Suppressor macrophage (primary cell): Measurements from ENCODE around the gene TMTC2.

ENCODE experiments used
- DNase-seq, 4 experiments: peaks; one replicate each; pipeline ENCODE4 v3.0.0-alpha.2; 2020 to 2022
- total RNA-seq, 17 experiments: gene quantifications; one replicate each; lab custom pipeline; 2026; ENCODE audit warnings: mixed read lengths in 6 of 17, inconsistent platforms in 3 of 17; lab: John Stamatoyannopoulos, UW

The TMTC2 gene
- total RNA-seq, result 2.9 to 17.7 (median 6.9) reads per million in 17 experiments

DNA sequence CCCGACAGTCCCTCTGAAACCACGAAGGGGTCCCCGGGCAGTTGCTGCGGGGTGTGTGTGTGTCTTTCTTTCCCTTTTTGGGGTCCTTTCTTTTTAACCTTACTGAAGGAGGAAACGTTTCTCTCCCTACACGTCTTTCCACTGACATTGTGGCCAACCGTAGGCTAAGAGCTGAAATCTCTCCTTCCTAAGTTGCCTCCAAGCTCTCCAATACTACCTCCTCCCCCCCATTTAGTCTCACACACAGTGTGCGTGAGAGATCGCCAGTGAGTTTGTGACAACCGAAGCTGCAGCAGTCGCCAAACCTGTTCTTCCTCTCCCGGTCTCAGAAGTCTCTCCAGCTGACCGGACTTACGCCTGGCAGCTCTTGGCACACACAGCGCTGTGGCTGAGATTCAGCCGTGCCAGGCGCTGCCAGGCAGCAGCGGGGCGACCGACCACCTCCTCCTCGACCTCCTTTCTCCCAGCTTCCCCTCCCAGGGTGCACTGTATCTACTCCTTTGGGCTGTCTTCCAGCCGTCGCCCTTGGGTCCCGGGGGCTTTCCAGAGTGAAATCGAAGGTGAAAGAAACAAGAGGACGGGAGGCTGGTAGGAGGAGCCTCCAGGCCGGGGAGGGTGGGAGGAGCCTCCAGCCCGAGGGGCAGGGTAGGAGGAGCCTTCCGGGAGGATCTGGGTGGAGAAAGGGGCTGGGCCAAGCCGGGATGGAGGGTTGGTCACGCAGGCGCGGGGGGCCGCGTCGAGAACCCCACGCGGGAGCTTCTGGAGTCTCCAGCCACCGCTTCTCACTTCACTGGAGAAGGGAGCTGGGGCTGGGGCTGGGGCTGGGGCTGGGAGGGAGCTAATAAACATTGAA, at the start of gene TMTC2:
Gene TMTC2 (plus strand): TSS at position 739 of the 853 bp plus-strand sequence.
- DNase-seq, result peak; percentile 93 to 97 (median 96)

DNA sequence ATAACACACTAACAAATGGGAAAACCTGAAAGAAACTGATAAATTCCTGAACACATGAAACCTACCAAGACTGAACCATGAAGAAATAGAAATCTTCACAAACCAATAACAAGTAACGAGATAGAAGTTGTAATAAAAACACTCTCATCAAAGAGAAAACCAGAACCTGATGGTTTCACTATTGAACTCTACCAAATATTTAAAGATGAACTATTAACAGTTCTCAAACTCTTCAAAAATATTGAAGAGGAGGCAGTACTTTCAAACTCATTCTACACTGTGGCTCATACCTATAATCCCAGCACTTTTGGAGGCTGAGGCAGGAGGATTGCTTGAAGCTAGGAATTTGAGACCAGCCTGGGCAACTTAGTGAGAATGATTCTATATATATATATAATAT, 48.4 kb upstream of the TMTC2 start:
- DNase-seq, result no peak

DNA sequence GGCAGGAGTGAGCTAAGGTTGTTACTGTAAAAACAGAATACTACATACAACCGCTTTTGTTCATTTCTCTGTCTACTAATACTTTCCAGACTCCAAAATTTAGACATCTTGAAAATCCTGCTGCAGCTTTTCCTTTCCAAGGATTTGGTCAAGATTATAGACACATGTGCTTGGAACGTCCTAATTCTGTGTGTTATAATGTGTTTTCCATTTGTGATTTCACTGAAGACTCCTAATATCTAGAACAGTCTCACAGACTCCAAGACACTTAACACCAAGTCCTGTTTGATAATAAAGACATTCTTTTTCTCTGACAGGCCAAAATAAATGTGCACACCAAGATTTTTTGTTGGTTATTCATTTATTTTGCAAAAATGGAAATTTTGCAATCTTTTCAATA, 41.8 kb upstream of the TMTC2 start:
- DNase-seq, result no peak

DNA sequence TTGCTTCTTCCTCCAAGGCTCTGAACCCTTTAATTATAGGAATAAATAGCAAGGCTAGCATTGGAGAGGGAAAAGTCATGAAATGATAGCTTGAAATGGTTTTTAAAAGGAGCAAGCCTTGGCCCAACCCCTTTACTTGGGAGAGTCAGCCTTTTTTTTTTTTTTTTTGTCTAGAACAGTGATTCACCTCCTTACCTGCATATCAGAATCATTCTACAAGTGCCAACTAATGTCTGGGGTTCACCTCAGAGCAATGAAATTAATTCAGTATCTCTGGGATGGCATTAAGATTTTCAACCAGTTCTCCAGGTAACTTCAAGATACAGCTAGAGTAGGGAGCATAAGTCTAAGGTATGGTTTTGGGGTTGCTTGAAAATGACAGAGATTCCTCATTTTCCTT, 41.3 kb upstream of the TMTC2 start:
- DNase-seq, result no peak

DNA sequence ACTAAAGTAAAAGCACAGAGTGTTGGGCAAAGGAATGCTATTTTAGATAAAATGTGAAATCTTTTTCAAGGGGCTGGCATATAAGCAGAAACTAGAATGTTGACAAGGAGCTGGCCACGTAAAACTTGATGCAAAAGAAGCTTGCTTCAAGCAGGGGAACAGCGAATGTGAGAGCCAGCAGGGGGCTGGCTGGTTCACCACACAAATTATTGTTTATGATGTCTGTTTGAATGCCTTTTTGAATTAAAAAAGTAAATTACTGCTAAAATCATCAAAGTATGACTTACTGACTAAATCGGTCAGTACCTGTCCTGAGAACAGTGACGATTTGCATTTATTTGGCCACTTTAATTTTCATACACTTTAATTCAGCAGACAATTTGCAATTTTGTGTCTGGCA, 38.9 kb upstream of the TMTC2 start:
- DNase-seq, result no peak

DNA sequence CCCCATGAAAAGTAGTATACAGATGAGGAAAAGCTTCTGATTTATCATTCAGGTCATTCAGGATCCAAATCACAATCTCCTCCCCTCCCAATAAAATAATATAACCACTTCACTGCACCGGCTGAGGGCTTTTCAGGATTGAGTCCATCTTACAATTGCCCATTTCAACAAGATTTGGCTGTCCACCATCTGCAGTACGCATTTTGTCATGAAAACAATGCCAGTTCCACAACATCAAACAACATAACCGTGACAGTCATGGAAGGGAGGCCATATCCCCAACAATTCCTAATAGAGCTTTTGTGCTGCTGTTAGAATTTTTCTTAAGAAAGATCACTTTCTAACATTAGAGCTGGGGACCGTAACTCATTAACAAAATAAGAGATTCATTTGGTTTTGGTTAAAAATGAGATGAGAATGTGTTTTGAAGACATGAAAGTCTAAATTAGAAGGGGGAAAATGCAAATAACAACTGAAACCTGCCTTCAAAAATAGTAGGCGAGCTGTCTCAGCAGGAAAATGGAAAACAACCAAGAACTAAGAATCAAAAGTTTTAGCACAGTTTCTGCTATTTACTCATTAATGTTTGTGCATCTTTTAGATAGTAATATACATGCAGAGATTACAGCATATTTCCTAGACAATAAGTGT, 38.3 kb upstream of the TMTC2 start:
- no peak for DNase-seq

DNA sequence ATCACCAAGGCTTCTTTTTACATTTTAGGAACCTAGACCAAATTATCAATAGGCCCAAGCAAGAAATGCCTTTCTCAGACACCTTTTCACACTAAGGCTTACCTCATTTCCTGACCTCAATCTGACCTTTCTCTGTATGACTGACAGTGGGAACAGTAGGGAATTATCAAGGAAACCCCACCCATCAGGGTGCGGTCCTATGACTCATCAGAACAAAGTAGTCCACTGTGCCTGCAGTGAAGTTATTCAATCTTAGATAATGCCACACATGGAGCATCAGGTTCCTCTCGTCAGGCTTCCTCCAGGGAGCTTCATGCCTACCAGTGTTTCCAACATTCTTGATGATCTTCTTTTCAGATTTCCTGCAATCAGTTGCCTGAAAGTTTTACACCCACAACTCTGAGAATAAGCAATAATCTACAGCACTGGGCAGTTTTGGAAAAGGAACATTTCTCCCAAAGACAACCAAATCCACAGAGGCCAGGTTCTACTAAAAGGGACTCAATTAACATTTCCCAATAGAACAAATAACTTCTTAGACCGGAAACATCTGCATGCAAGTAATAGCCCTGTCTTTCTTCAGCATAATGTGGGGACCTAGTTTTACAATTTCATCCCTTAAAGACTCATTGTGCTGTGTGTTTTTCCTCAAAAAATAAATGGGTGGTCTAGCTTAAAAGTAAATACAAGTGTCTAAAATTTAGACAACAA, 35.9 kb upstream of the TMTC2 start:
- peak in 1 of 4 experiments; percentile 2 for DNase-seq

DNA sequence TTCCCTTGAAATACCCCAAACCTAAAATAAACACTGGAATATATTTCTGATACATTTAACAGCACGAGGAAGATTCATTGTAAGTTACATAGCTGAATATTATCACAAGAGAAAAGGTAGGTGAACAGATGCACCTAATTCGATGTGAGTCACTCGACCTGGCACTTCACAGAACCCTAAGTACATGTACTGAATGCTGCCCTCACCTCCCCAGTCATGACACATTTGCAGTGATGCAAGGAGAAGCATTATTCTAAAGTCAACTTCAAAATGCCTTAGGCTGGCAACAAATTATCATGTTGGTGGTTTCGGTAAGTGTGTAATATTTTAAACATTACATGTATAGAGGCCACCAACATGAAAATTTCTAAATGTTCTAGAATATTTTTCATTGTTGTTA, 35.2 kb upstream of the TMTC2 start:
- no peak for DNase-seq

DNA sequence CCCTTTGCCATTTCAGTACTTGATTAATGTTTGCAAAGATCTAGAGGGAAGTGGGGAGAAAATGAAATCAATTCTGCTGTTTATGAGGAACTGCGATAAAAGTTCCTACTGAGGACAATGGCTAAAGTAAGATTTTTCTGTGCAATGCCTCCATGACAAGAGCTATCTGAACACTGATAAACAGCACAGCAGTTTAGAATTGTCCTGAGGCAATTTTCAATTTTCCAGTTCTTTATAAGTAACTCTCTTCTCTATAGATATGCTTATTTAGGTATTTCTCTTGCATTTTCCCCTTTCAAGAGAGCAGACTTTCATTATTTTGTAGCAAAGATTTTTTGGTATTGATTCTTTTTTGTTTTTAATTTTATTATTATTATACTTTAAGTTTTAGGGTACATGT, 34.6 kb upstream of the TMTC2 start:
- DNase-seq, result peak in 1 of 4 experiments; percentile 1

DNA sequence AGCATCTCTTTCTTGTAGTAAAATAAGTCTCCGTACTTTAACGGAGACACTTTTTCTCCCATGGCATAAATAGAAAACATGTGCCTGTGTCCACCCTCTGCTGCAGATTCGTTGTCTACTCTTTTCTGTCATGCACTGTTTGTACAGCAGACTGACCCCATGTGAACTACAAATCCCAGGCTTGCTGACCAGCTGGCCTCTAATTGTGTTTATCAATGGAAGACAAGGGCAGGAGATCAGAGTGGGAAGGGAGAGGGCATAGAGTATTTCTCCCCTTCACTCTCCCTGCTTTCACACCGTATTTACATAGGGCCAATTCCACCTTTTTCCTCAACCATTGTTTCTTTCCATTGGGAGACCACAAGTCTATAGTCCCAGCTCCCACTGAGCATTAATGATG, 31.0 kb upstream of the TMTC2 start:
- DNase-seq, result no peak

DNA sequence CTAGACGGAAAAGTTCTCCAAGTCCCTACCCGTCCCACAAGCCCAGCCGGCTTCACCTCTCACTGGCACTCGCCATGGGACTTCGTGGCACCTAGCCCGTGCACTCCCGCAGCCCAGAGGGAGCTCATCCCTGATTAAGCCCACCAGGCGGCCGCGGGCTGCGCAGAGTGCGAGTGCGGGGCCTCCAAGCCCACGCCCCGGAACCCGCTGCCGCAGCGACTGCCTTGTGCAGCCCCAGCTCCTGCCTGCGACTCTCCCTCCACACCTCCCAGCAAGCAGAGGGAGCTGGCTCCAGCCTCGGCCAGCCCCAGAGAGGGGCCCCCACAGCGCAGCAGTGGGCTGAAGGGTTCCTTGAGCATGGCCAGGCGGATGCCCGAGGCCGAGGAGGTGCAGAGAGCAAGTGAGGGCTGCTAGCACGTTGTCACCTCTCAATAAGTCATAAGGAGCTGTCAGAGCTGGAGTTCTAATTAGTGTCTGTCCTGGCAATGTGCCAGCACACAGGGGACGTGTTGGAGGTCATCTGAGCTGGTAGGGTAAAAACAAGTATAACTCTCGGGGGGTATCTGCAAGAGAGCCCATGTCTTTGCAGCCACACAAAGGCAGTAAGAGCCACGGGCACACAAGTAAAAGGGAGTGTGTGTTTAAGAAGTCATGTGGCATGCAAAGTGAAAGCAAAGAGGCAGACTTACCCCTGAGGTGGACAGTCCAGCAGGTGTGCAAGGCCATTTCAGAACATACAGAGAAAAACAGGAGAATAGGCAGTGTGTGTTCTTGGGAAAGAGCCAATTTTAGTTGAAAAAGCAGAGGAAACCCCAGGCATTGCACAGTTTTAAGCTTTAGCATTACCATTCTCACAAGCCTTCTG, 27.1 kb upstream of the TMTC2 start:
- no peak for DNase-seq

DNA sequence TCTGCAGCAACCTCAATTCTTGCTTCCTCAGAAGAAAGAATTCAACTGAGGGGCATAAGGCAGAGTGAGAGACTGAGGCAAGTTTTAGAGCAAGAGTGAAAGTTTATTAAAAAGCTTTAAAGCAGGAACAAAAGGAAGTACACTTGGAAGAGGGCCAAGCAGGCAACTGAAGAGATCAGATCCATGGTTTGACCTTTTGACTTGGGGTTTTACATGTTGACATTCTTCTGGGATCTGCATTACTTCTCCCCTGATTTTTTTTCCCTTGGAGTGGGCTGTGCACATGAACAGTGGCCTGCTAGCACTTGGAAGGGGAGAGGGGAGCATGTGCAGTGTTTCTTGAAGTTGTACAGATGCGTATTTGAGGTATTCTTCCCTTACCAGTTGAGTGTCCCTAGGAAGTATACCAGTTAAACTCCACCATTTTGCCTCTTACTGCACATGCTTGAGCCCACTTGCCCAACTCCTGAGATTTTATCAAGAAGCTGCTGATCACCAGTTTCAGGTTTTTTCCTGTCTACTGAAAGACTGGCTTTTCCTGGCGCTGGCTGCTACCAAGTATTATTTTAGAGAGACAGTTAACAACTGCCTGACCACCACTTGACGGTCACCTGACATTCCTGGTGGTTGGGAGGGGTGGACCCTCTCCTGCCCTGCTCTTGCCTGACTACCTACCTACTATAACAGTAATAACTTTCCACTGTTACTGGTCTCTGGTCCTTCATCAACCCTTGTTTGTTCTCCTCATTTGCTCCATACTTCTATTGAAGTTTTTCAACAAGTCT, 26.0 kb upstream of the TMTC2 start:
- DNase-seq, result peak in 2 of 4 experiments; percentile 4 to 17

DNA sequence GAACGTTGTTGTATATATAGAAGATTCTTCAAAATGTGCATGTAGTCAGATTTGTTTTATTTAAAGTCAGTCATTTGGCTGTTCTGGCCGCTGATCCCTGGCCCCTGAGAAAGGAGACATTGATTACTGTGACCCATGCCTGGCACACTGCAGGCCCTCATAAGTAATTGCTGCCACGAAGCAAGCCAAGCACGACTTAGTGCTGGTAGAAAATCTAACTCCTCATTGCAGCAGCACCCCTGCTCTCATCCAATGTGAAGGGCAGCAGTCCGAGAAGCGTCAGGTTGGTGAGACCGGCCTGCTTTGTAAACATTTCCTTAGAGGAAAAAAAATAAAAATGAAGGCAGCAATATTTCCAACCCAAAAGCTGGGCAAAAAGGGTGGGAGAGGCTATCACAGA, 22.8 kb upstream of the TMTC2 start:
- no peak for DNase-seq

DNA sequence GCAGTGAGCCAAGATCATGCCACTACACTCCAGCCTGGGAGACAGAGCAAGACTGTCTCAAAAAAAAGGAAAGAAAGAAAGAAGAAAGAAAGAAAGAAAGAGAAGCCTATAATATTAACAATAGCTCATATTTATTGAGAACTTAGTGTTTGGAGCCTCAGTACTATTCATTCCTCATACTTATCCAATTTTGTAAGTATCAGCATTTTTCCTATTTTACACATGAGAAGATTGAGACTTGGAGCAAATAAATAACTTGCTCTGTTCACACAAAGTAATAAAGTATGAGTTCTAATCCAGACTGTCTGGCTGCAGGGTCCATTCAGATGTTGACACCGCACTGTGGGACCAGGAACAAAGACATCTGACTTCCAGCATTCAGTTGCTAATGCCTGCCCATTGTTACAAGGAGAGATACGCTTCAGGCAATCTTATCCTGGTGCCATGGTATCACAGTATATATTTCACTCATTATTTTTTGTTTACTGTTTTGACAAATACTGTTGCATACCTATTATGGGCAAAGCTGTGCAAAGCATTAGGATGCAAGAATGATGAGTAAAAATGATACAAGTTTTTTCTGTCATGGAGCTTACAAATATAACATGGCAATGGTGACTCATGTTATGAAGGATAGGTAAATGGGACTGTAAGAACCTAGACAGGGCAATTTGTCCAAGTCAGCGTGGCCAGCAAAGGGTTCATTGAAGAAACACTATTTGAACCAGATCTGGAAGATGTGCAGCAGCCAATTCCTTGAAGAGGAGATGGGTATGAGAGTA, 21.4 kb upstream of the TMTC2 start:
- no peak for DNase-seq

DNA sequence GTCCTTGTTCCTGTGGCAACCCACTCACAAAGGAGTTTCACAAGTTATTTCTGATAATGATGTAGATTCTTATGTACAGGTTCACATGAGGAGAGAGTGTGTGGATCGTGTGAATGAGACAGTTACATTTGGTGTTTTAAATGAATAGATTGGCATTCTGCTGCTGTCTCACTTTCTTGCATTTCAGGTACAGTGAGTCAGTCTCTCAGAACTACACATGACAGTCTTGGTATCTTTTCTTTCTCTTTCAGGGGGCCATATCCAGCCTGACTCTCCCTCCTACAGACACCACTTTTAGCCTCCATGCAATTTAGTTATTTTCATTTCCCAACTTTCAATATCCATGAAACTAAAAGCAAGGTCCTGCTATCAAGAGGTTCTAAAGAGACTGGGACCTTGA, 19.9 kb upstream of the TMTC2 start:
- DNase-seq, result no peak

DNA sequence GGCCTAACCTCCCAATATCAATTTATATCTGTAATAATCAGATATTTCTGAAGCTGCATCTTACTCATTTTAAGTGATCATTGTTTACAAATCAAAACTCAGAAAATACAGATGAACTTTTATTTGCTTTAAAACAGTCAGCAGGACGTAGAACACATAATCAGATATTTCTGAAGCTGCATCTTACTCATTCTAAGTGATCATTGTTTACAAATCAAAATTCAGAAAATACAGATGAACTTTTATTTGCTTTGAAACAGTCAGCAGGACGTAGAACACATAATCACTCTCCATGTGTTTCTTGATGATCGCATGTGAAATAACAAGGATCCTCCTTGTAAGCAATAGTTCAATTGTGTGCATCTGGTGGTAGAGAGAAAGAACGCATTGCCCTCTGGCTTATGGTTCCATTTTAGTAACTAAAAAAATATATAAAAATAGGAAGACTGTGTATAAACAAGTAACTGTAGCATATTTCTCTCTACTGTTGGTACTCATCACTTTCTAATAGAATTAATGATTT, 15.0 kb upstream of the TMTC2 start:
- DNase-seq, result no peak

DNA sequence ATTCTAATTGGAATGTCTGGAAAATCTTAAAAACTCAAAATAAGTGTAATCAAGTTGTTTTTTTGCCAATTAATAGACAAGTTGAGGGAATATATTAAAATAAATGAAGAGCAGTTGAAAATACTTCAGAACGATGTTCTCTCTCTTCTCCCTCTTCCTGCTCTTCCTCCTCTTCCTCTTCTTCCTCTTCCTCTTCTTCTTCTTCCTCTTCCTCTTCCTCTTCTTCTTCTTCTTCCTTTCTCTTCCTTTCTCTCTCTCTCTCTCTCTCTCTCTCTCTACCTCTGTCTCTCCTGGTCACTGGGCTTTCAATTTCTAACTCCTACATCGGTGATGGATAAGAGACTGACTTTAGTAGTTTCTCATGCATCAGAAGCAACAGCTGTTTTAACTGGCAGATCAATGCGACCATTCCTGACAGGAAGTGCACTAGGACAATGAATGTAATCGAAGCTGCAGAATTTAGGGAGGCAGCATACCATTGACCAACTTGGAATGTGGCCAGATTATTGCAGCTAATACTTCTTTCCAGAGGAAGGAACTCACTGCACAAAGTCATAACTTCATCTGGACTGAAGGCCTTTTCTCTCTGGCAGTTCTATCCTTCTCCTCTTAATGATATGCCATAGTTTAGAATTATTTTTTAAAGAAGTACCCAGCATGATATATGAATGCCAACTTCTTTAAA, 13.8 kb upstream of the TMTC2 start:
- no peak for DNase-seq

DNA sequence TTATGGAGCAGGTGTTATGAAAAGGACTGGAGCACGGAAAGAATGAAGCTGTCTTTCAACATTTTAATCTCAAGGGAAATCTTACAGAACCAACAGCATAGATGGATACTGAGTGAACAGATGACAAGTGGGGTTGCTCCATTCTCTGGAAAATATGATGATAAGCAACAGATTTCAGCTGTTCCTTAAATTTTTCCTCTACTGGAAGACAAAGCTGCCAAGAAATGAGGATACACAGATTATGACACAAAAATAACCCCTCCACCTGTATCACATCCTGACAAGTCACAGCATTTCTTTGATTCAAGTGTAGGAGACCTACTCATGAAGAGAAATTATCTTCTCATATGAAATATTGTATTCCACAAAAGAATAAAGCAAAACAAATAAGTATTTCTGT, 13.0 kb upstream of the TMTC2 start:
- no peak for DNase-seq

DNA sequence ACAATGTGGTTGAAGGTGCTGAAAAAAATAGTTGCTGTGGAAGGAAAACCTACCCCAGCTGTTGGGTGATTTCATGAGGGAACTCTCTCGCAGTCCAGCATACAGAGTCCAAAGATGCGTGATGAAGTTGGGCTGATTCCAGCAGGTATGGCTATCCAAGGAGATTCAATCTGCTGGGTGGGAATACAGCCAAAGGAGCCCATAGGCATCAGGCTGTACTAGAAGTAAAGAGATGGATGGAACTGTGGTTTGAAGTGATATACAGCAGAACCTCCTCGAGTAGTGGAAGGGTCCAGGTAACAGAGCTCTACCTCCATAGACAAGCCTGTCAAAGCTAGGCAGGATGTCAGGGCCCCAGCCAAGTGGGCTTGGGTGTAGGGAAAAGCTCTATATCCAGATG, 11.5 kb upstream of the TMTC2 start:
- no peak for DNase-seq

DNA sequence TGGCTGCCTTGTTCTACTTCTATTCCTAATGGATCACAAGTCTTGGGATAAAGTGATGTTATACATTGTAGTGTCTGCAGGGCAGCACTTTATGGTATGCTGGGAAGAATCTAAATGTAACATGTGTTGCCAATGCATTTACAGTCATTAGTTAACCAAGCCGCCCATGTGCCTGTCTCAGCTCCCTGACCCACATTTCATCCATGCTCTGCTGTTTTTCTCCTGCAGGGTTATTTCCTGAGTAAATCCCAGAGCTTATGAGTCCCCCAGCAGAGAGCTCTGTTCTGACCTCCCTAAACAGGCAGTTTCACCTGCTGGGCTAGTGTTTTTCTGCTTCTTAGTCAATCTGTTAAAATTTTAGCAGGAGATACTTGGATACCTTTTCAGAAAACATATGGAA, 4.4 kb upstream of the TMTC2 start:
- DNase-seq, result no peak
